GM18951 (cell line): ENCODE data around the gene TWIST2.

Experiments used
- POLR2A ChIP-seq: IDR thresholded peaks from 4 replicates; pipeline ENCODE4 v1.6.1; 2011; ENCODE audit warnings: mild to moderate bottlenecking; ENCODE audit not compliant: insufficient read length, insufficient read depth; ENCODE audit errors: extremely low read depth
- in situ Hi-C: fragments of 300-500 bp; cut with MboI; formaldehyde crosslinking; loops from one replicate; pipeline ENCODE4 v1.12.0; 2022; ENCODE audit warnings: low sequenced_read_pairs, mixed read lengths, inconsistent platforms; ENCODE audit not compliant: unreplicated experiment

Gene TWIST2

GRCh38 chr2:238950551-238950950, 102.7 kb downstream of the TWIST2 start:
- no peak for TF ChIP-seq POLR2A
- in situ Hi-C loops = no loop called here

GRCh38 chr2:238952261-238952919, 104.5 kb downstream of the TWIST2 start:
- in situ Hi-C loops = no loop called here
- TF ChIP-seq POLR2A = no peak

- no peak for TF ChIP-seq POLR2A
- in situ Hi-C loops = no loop called here
Observed at GRCh38 chr2:238954841-238955591, 107.1 kb downstream of the TWIST2 start.

- no peak for TF ChIP-seq POLR2A
- in situ Hi-C loops = no loop called here
Observed at GRCh38 chr2:238955648-238956531, 108.0 kb downstream of the TWIST2 start.

- TF ChIP-seq POLR2A = no peak
- in situ Hi-C loops = no loop called here
Observed at GRCh38 chr2:238956676-238957075, 108.8 kb downstream of the TWIST2 start.
